Measurements from ENCODE around the gene MACROD2. TPM values are rescaled to one million over a fixed set of nuclear protein-coding genes. Genes with fewer than 3 reads are reported as not detected.

MACROD2 gene
- total and polyA plus RNA-seq, 2 of the 4 experiments (the other 2 are of a cell fraction) = not detected

GRCh38 chr20:14890713-14891112, 895.4 kb downstream of the MACROD2 start:
- BruUV-seq (replicated peaks) = no TSS peak

More at GRCh38 chr20:14890713-14891112, 895.4 kb downstream of the MACROD2 start:
- peaks cover 6% of the 10 kb centered on the region; the same call in 1 of the 2 replicates for H3K9me3 ChIP-seq (ENCODE audit: control insufficient read depth, insufficient read depth, low read length)
- no peak overlapping the region for H3K56ac ChIP-seq (ENCODE audit: extremely low read depth, insufficient read depth, low read length)
- H3K27me3 ChIP-seq (ENCODE audit: control insufficient read depth, insufficient read depth, low read length) = no peaks in the 10 kb centered on the region
- DNase-seq (no peak), ATAC-seq (ENCODE audit: low read depth) (no peak)
- ChIA-PET POLR2A (ENCODE audit: unreplicated experiment) (no interaction called here), CTCF (no interaction called here)
- intact Hi-C loops (cut with micrococcal nuclease) (no loop called here), dilution Hi-C loops (cut with HindIII; ENCODE audit: low sequenced_read_pairs, unreplicated experiment) (no loop called here), in situ Hi-C loops (cut with MboI; ENCODE audit: low sequenced_read_pairs) (no loop called here)
- H2AK9ac ChIP-seq (replicated peaks; ENCODE audit: low read depth, low read length, poor library complexity) = no peak overlapping the region
- H3K14ac ChIP-seq (replicated peaks; ENCODE audit: low read depth, low read length) = no peak overlapping the region
- H3K4me1 ChIP-seq (ENCODE audit: control insufficient read depth, insufficient read depth, low read length) = no peaks in the 10 kb centered on the region
- no peaks in the 10 kb centered on the region for H3K36me3 ChIP-seq (ENCODE audit: control insufficient read depth, insufficient read depth, low read length)
- H3K27ac ChIP-seq (ENCODE audit: insufficient read depth, low read length) = no peak overlapping the region
- H3K4me3 ChIP-seq (ENCODE audit: insufficient read depth, low read depth, low read length) = no peak overlapping the region
- no peak overlapping the region for H2AK5ac ChIP-seq (ENCODE audit: low read depth, low read length)
- H3K9me1 ChIP-seq (ENCODE audit: insufficient read depth, low read length) = no peaks in the 10 kb centered on the region
- H2BK120ac ChIP-seq (ENCODE audit: low read depth, low read length) = no peak overlapping the region
- H2BK15ac ChIP-seq (ENCODE audit: low read depth, low read length) = no peak overlapping the region
- H2BK5ac ChIP-seq (ENCODE audit: low read depth, low read length, poor library complexity, severe bottlenecking) = no peak overlapping the region
- H3K4me2 ChIP-seq (ENCODE audit: low read depth, low read length) = no peak overlapping the region
- TF ChIP-seq CHD1 (IDR thresholded peaks at IDR 0.05; ENCODE audit: low read depth, low read length) = no peak
- TF ChIP-seq NFE2L2 (IDR thresholded peaks at IDR 0.05; ENCODE audit: low read depth, low read length) = no peak
- no peak for TF ChIP-seq CEBPB (IDR thresholded peaks at IDR 0.05; ENCODE audit: low read depth, low read length)
- TF ChIP-seq CTCF (conservative IDR thresholded peaks at IDR 0.05; ENCODE audit: low read depth, low read length) = no peak
- no peak for TF ChIP-seq MXI1 (IDR thresholded peaks at IDR 0.05; ENCODE audit: borderline replicate concordance, low read depth, low read length)
- no peak for TF ChIP-seq SMC3 (IDR thresholded peaks at IDR 0.05; ENCODE audit: low read depth, low read length)
- no peak for TF ChIP-seq ELK1 (IDR thresholded peaks at IDR 0.05; ENCODE audit: borderline replicate concordance, low read depth, low read length)
- no peak for TF ChIP-seq RCOR1 (IDR thresholded peaks at IDR 0.05; ENCODE audit: insufficient replicate concordance, low read length)
- TF ChIP-seq POLR2A (IDR thresholded peaks at IDR 0.05; ENCODE audit: low read depth, low read length) = no peak
- no peak for TF ChIP-seq FOS (IDR thresholded peaks at IDR 0.05; ENCODE audit: low read depth, low read length)
- no peak for TF ChIP-seq RAD21 (IDR thresholded peaks at IDR 0.05; ENCODE audit: low read length)
- no peak for TF ChIP-seq USF2 (IDR thresholded peaks at IDR 0.05; ENCODE audit: low read depth, low read length)
- TF ChIP-seq BHLHE40 (IDR thresholded peaks at IDR 0.05; ENCODE audit: low read depth, low read length) = no peak
- no peak for TF ChIP-seq RFX5 (IDR thresholded peaks at IDR 0.05; ENCODE audit: low read depth, low read length)
- TF ChIP-seq MAFK (IDR thresholded peaks at IDR 0.05; ENCODE audit: low read depth, low read length) = no peak
- TF ChIP-seq MAZ (IDR thresholded peaks at IDR 0.05; ENCODE audit: borderline replicate concordance, low read depth, low read length) = no peak
- no peak overlapping the region for H3K18ac ChIP-seq (ENCODE audit: low read depth, low read length)
- no peak overlapping the region for H4K5ac ChIP-seq (ENCODE audit: low read depth, low read length)
- H4K20me1 ChIP-seq (ENCODE audit: insufficient read depth, low read length) = no peaks in the 10 kb centered on the region
- no peak overlapping the region for H2BK20ac ChIP-seq (ENCODE audit: low read depth, low read length)
- no peak overlapping the region for H3K23ac ChIP-seq (ENCODE audit: low read depth, low read length)
- H3K9ac ChIP-seq (ENCODE audit: low read depth, low read length) = no peak overlapping the region
- H3K4ac ChIP-seq (ENCODE audit: low read depth, low read length) = no peak overlapping the region
- no peak overlapping the region for H4K91ac ChIP-seq (ENCODE audit: insufficient read depth, low read depth, low read length)
- no peak overlapping the region for H4K8ac ChIP-seq (ENCODE audit: low read depth in 2 of 2, low read length in 2 of 2)
- no peaks in the 10 kb centered on the region for H3K79me1 ChIP-seq (ENCODE audit: low read depth in 1 of 2, low read length in 2 of 2)
- no peak overlapping the region for H2AFZ ChIP-seq (replicated peaks; ENCODE audit: low read length, poor library complexity)

All from IMR-90 (cell line).